H9 (cell line): ENCODE data around the gene SRF. TPM values are rescaled to one million over a fixed set of nuclear protein-coding genes. Genes with fewer than 3 reads are reported as not detected.

Source experiments
- DNase-seq: peaks from one replicate; pipeline ENCODE4 v3.0.0-alpha.2; 2017
- H2AFZ ChIP-seq: one replicate; pipeline ENCODE4 v1.6.1; 2013; ENCODE audit warnings: mild to moderate bottlenecking, low read length, control low read depth, moderate library complexity
- H2AK5ac ChIP-seq: 2 replicates; pipeline ENCODE4 v1.6.1; 2013; ENCODE audit warnings: low read length, control low read depth, mixed read lengths; ENCODE audit not compliant: insufficient read length
- H2BK120ac ChIP-seq: one replicate; pipeline ENCODE4 v1.6.1; 2013; ENCODE audit warnings: low read depth, mild to moderate bottlenecking, low read length, control low read depth, inconsistent platforms; ENCODE audit not compliant: poor library complexity, severe bottlenecking
- H2BK12ac ChIP-seq: 2 replicates; pipeline ENCODE4 v1.6.1; 2013; ENCODE audit warnings: low read length, control low read depth, mixed read lengths, low read depth; ENCODE audit not compliant: insufficient read length
- H2BK15ac ChIP-seq: 2 replicates; pipeline ENCODE4 v1.6.1; 2013; ENCODE audit warnings: low read depth, low read length, control low read depth
- H2BK20ac ChIP-seq: one replicate; pipeline ENCODE4 v1.6.1; 2013; ENCODE audit warnings: low read depth, mild to moderate bottlenecking, low read length, control low read depth, inconsistent platforms; ENCODE audit not compliant: poor library complexity, severe bottlenecking
- H2BK5ac ChIP-seq: 2 replicates; pipeline ENCODE4 v1.6.1; 2013; ENCODE audit warnings: low read length, control low read depth, mixed read lengths; ENCODE audit not compliant: insufficient read length
- H3K14ac ChIP-seq: 2 replicates; pipeline ENCODE4 v1.6.1; 2013; ENCODE audit warnings: low read length, control low read depth; ENCODE audit not compliant: insufficient read depth
- H3K18ac ChIP-seq: 2 replicates; pipeline ENCODE4 v1.6.1; 2013; ENCODE audit warnings: low read depth, mild to moderate bottlenecking, mixed read lengths, low read length, control low read depth; ENCODE audit not compliant: insufficient read length
- H3K23ac ChIP-seq: 2 replicates; pipeline ENCODE4 v1.6.1; 2013; ENCODE audit warnings: low read length, control low read depth, mixed read lengths, low read depth; ENCODE audit not compliant: insufficient read length
- H3K23me2 ChIP-seq: 2 replicates; pipeline ENCODE4 v1.6.1; 2013; ENCODE audit warnings: low read depth, mild to moderate bottlenecking, mixed read lengths, low read length, control low read depth; ENCODE audit not compliant: insufficient read length, poor library complexity, severe bottlenecking
- H3K27ac ChIP-seq: 2 replicates; pipeline ENCODE4 v1.5.1; 2013; ENCODE audit warnings: low read length, control low read depth, mixed read lengths, low read depth; ENCODE audit not compliant: insufficient read length
- H3K27me3 ChIP-seq: 2 replicates; pipeline ENCODE4 v1.6.1; 2013; ENCODE audit warnings: low read length, control low read depth, inconsistent platforms; ENCODE audit not compliant: insufficient read depth
- H3K4ac ChIP-seq: 2 replicates; pipeline ENCODE4 v1.6.1; 2013; ENCODE audit warnings: low read depth, mild to moderate bottlenecking, control low read depth, inconsistent platforms, low read length, moderate library complexity
- H3K4me1 ChIP-seq: 2 replicates; pipeline ENCODE4 v1.6.1; 2013; ENCODE audit warnings: low read length, control low read depth, inconsistent platforms; ENCODE audit not compliant: insufficient read depth
- H3K4me2 ChIP-seq: 2 replicates; pipeline ENCODE4 v1.6.1; 2013; ENCODE audit warnings: low read length, control low read depth, mixed read lengths; ENCODE audit not compliant: insufficient read length, insufficient read depth
- H3K56ac ChIP-seq: 2 replicates; pipeline ENCODE4 v1.6.1; 2013; ENCODE audit warnings: low read depth, mild to moderate bottlenecking, mixed read lengths, low read length, control low read depth; ENCODE audit not compliant: insufficient read length
- H3K79me1 ChIP-seq: 2 replicates; pipeline ENCODE4 v1.6.1; 2013; ENCODE audit warnings: low read depth, mild to moderate bottlenecking, moderate library complexity, low read length, control low read depth, inconsistent platforms; ENCODE audit not compliant: insufficient read depth, poor library complexity, severe bottlenecking
- H3K79me2 ChIP-seq: 2 replicates; pipeline ENCODE4 v1.6.1; 2013; ENCODE audit warnings: low read length, control low read depth, inconsistent platforms; ENCODE audit not compliant: insufficient read depth
- H3K9ac ChIP-seq: 2 replicates; pipeline ENCODE4 v1.6.1; 2013; ENCODE audit warnings: low read length, control low read depth, mixed read lengths; ENCODE audit not compliant: insufficient read length; ENCODE audit errors: extremely low read depth
- H3K9me3 ChIP-seq: one replicate; pipeline ENCODE4 v1.6.1; 2013; ENCODE audit warnings: low read depth, low read length, inconsistent platforms; ENCODE audit not compliant: control insufficient read depth
- H3T11ph ChIP-seq: one replicate; pipeline ENCODE4 v1.6.1; 2013; ENCODE audit warnings: mild to moderate bottlenecking, low read length, control low read depth, inconsistent platforms
- H4K20me1 ChIP-seq: one replicate; pipeline ENCODE4 v1.6.1; 2013; ENCODE audit not compliant: control insufficient read depth, insufficient read length, insufficient read depth
- H4K5ac ChIP-seq: 2 replicates; pipeline ENCODE4 v1.6.1; 2013; ENCODE audit warnings: low read depth, mild to moderate bottlenecking, mixed read lengths, low read length, control low read depth; ENCODE audit not compliant: insufficient read length
- H4K8ac ChIP-seq: replicated peaks from 2 replicates; pipeline ENCODE4 v1.6.1; 2013; ENCODE audit warnings: low read length, control low read depth, mixed read lengths, low read depth; ENCODE audit not compliant: insufficient read length
- H4K91ac ChIP-seq: 2 replicates; pipeline ENCODE4 v1.6.1; 2013; ENCODE audit warnings: low read depth, mild to moderate bottlenecking, moderate library complexity, mixed read lengths, low read length, control low read depth; ENCODE audit not compliant: insufficient read length
- H3K27ac Mint-ChIP-seq, 3 experiments: 2 replicates in 2 of 3; 3 replicates in 1 of 3; pipeline ENCODE4 v1.8.0; 2020 to 2021; ENCODE audit warnings: mixed read lengths in 3 of 3, mild to moderate bottlenecking in 1 of 3, moderate library complexity in 1 of 3
- H3K27me3 Mint-ChIP-seq: 2 replicates; pipeline ENCODE4 v1.8.0; 2021; ENCODE audit warnings: low read depth, mild to moderate bottlenecking, moderate library complexity, mixed read lengths
- H3K36me3 Mint-ChIP-seq, 3 experiments: 2 replicates in 2 of 3; 3 replicates in 1 of 3; pipeline ENCODE4 v1.8.0; 2020 to 2021; ENCODE audit warnings: low read depth in 3 of 3, mixed read lengths in 3 of 3; ENCODE audit not compliant: insufficient read depth in 1 of 3
- H3K4me1 Mint-ChIP-seq, 2 experiments: 2 replicates each; pipeline ENCODE4 v1.8.0; 2020; ENCODE audit warnings: mixed read lengths in 2 of 2
- H3K4me3 Mint-ChIP-seq, 2 experiments: 2 replicates in 1 of 2; 3 replicates in 1 of 2; pipeline ENCODE4 v1.8.0; 2020 to 2021; ENCODE audit warnings: mild to moderate bottlenecking in 2 of 2, mixed read lengths in 2 of 2, moderate library complexity in 1 of 2
- H3K9me3 Mint-ChIP-seq, 2 experiments: 2 replicates in 1 of 2; 3 replicates in 1 of 2; pipeline ENCODE4 v1.8.0; 2020; ENCODE audit warnings: mild to moderate bottlenecking in 2 of 2, mixed read lengths in 2 of 2, moderate library complexity in 1 of 2
- CTCF ChIP-seq: fragments of 200-600 bp; sonication (generic); conservative IDR thresholded peaks from 3 replicates; pipeline ENCODE4 v1.8.0; 2021; ENCODE audit warnings: antibody characterized with exemption, mild to moderate bottlenecking
- whole genome bisulfite sequencing: extraction: QIAGEN DNeasy Blood & Tissue Kit; methylation state at CpG from one replicate; pipeline ENCODE4 v1.1.7; 2013; ENCODE audit warnings: missing lambda C conversion rate, low lambda C conversion rate, mixed read lengths; ENCODE audit not compliant: insufficient read length; ENCODE audit errors: extremely low coverage; 5-methylcytosine and 5-hydroxymethylcytosine counted together
- total RNA-seq: library from RNA; stranded (reverse); gene quantifications from 2 replicates; pipeline ENCODE4 v1.2.1, GENCODE V29; 2021

The SRF gene
- total RNA-seq, 1 experiment from 2014 or later, result 57.5 TPM

- no CpG with 5 or more reads among the region's 23 CpGs for WGBS
- no peak for DNase-seq
- Histone ChIP-seq H4K20me1 (no peaks in the 10 kb centered on the region), H2AK5ac (no peak overlapping the region), H3K56ac (no peak overlapping the region), H3K4ac (no peak overlapping the region), H3K79me2 (no peaks in the 10 kb centered on the region), H2BK15ac (no peak overlapping the region), H3K27me3 (no peaks in the 10 kb centered on the region), H3K4me1 (no peaks in the 10 kb centered on the region), H2BK20ac (no peak overlapping the region), H3T11ph (no peak overlapping the region), H3K27ac (no peak overlapping the region), H3K23ac (no peak overlapping the region), H3K23me2 (no peaks in the 10 kb centered on the region), H4K91ac (no peak overlapping the region), H2AFZ (no peak overlapping the region), H3K14ac (no peak overlapping the region), H3K4me2 (no peak overlapping the region), H3K9ac (no peak overlapping the region), H3K9me3 (no peaks in the 10 kb centered on the region), H2BK12ac (no peak overlapping the region), H2BK5ac (no peak overlapping the region), H2BK120ac (no peak overlapping the region), H3K79me1 (no peaks in the 10 kb centered on the region), H4K8ac (no peak overlapping the region), H3K18ac (no peak overlapping the region), H4K5ac (no peak overlapping the region)
- Mint-ChIP-seq H3K4me3 (no peak overlapping the region), H3K27me3 (no peaks in the 10 kb centered on the region; the same call in 1 of the 2 replicates), H3K9me3 (no peaks in the 10 kb centered on the region), H3K36me3 (no peaks in the 10 kb centered on the region; a peak in 3 of 7 replicates), H3K27ac (peak overlapping the region in 2 of 3 experiments; percentile 4 to 50; a peak in 3 of 7 replicates), H3K4me1 (peaks cover 4 to 10% of the 10 kb centered on the region in 2 experiments; a peak in 3 of 4 replicates)
- TF ChIP-seq CTCF, result no peak
These were observed 33.4 kb downstream of the SRF start for GRCh38 chr6:43204271-43205105.
